ENCODE results near the gene SPATA31E1. TPM values are rescaled to one million over a fixed set of nuclear protein-coding genes. Genes with fewer than 3 reads are reported as not detected.

SPATA31E1 gene
- total RNA-seq, 1 experiment from 2014 or later: 0.04 TPM

GRCh38 chr9:87857141-87857947 lies 25.3 kb upstream of the SPATA31E1 start:
- Histone ChIP-seq H3K9me3 (ENCODE audit: low read length) (no peaks in the 10 kb centered on the region), H3K36me3 (ENCODE audit: low read depth, low read length) (no peaks in the 10 kb centered on the region), H3K9ac (ENCODE audit: low read length) (no peak overlapping the region), H3K4me2 (ENCODE audit: low read length) (no peak overlapping the region), H3K79me2 (ENCODE audit: low read length) (no peaks in the 10 kb centered on the region), H2AFZ (ENCODE audit: low read length) (no peak overlapping the region), H3K27me3 (ENCODE audit: low read length) (no peaks in the 10 kb centered on the region), H3K4me1 (ENCODE audit: insufficient read depth, low read length) (peaks cover 2% of the 10 kb centered on the region), H3K9me2 (replicated peaks; ENCODE audit: low read length) (no peaks in the 10 kb centered on the region), H3K27ac (ENCODE audit: low read length) (no peak overlapping the region), H3K4me3 (ENCODE audit: low read length) (no peak overlapping the region), H3F3A (ENCODE audit: low read length, unreplicated experiment) (no peaks in the 10 kb centered on the region), H4K20me1 (ENCODE audit: low read length) (no peaks in the 10 kb centered on the region)
- no peak for DNase-seq
- TF ChIP-seq, protein P1, sequence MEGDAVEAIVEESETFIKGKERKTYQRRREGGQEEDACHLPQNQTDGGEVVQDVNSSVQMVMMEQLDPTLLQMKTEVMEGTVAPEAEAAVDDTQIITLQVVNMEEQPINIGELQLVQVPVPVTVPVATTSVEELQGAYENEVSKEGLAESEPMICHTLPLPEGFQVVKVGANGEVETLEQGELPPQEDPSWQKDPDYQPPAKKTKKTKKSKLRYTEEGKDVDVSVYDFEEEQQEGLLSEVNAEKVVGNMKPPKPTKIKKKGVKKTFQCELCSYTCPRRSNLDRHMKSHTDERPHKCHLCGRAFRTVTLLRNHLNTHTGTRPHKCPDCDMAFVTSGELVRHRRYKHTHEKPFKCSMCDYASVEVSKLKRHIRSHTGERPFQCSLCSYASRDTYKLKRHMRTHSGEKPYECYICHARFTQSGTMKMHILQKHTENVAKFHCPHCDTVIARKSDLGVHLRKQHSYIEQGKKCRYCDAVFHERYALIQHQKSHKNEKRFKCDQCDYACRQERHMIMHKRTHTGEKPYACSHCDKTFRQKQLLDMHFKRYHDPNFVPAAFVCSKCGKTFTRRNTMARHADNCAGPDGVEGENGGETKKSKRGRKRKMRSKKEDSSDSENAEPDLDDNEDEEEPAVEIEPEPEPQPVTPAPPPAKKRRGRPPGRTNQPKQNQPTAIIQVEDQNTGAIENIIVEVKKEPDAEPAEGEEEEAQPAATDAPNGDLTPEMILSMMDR (conservative IDR thresholded peaks at IDR 0.05; ENCODE audit: low read depth, low read length): no peak
- CTCF ChIA-PET: no interaction called here
- intact Hi-C loops (cut with micrococcal nuclease): no loop called here
- no TSS peak for BruUV-seq (replicated peaks)
- POLR2A ChIA-PET (ENCODE audit: unreplicated experiment): no interaction called here
- no peak for ATAC-seq

DNA sequence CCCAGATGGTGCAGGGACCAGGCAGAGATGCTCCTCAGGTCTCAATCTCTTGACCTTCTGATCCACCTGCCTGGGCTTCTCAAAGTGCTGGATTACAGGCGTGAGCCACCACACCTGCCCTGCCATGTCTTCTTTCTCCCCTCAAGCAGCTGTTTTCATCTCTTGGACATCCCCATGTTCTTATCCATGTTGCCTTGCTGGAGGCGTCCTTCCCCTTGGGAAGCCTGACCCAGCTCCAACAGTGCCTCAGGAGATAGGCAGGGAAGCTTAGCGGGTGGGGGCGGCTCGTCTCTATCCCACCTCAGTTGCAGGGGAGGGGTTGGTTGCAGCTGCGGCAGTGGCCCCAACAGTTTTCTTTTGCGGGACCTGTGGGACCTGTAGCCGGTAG lies 24.7 kb upstream of the SPATA31E1 start:
- Histone ChIP-seq H3F3A (ENCODE audit: low read length, unreplicated experiment) (no peaks in the 10 kb centered on the region), H4K20me1 (ENCODE audit: low read length) (no peaks in the 10 kb centered on the region), H3K4me3 (ENCODE audit: low read length) (no peak overlapping the region), H3K9me2 (replicated peaks; ENCODE audit: low read length) (no peaks in the 10 kb centered on the region), H3K4me1 (ENCODE audit: insufficient read depth, low read length) (peaks cover 8% of the 10 kb centered on the region), H3K79me2 (ENCODE audit: low read length) (no peaks in the 10 kb centered on the region), H3K4me2 (ENCODE audit: low read length) (no peak overlapping the region), H3K9ac (ENCODE audit: low read length) (no peak overlapping the region), H3K36me3 (ENCODE audit: low read depth, low read length) (no peaks in the 10 kb centered on the region), H3K9me3 (ENCODE audit: low read length) (no peaks in the 10 kb centered on the region), H3K27me3 (ENCODE audit: low read length) (no peaks in the 10 kb centered on the region), H3K27ac (ENCODE audit: low read length) (no peak overlapping the region), H2AFZ (ENCODE audit: low read length) (no peak overlapping the region)
- BruUV-seq (replicated peaks): no TSS peak
- POLR2A ChIA-PET (ENCODE audit: unreplicated experiment): no interaction called here
- no peak for ATAC-seq
- DNase-seq: no peak
- intact Hi-C loops (cut with micrococcal nuclease): no loop called here
- TF ChIP-seq EZH2 (IDR thresholded peaks at IDR 0.05; ENCODE audit: low read length, unreplicated experiment): no peak
- TF ChIP-seq EZH2phosphoT487 (IDR thresholded peaks at IDR 0.05; ENCODE audit: borderline replicate concordance, low read length): no peak
- TF ChIP-seq, protein P1 (conservative IDR thresholded peaks at IDR 0.05; ENCODE audit: low read depth, low read length): no peak
- CTCF ChIA-PET: no interaction called here

- no peaks in the 10 kb centered on the region for H3K36me3 ChIP-seq (ENCODE audit: low read depth, low read length)
- H3K9me2 ChIP-seq (replicated peaks; ENCODE audit: low read length): no peaks in the 10 kb centered on the region
- H3K27me3 ChIP-seq (ENCODE audit: low read length): no peaks in the 10 kb centered on the region
- DNase-seq (no peak), ATAC-seq (no peak)
- H4K20me1 ChIP-seq (ENCODE audit: low read length): no peaks in the 10 kb centered on the region
- no TSS peak for BruUV-seq (replicated peaks)
- no peak overlapping the region for H3K4me3 ChIP-seq (ENCODE audit: low read length)
- H3K9ac ChIP-seq (ENCODE audit: low read length): no peak overlapping the region
- intact Hi-C loops (cut with micrococcal nuclease): no loop called here
- POLR2A ChIA-PET (ENCODE audit: unreplicated experiment): no interaction called here
- H3K79me2 ChIP-seq (ENCODE audit: low read length): no peaks in the 10 kb centered on the region
- no peak overlapping the region for H3K4me2 ChIP-seq (ENCODE audit: low read length)
- H3K9me3 ChIP-seq (ENCODE audit: low read length): no peaks in the 10 kb centered on the region
- no peak overlapping the region for H3K27ac ChIP-seq (ENCODE audit: low read length)
- peaks cover 18% of the 10 kb centered on the region for H3K4me1 ChIP-seq (ENCODE audit: insufficient read depth, low read length)
- CTCF ChIA-PET: no interaction called here
- TF ChIP-seq EZH2 (IDR thresholded peaks at IDR 0.05; ENCODE audit: low read length, unreplicated experiment) (no peak), EZH2phosphoT487 (IDR thresholded peaks at IDR 0.05; ENCODE audit: borderline replicate concordance, low read length) (no peak)
- TF ChIP-seq, protein P1 (conservative IDR thresholded peaks at IDR 0.05; ENCODE audit: low read depth, low read length): no peak
- no peaks in the 10 kb centered on the region for H3F3A ChIP-seq (ENCODE audit: low read length, unreplicated experiment)
- no peak overlapping the region for H2AFZ ChIP-seq (ENCODE audit: low read length)
Measured at GRCh38 chr9:87859137-87859536, 23.5 kb upstream of the SPATA31E1 start.

All from PC-3 (cell line).